Stimulated activated CD8-positive, alpha-beta memory T cell treated with anti-CD3 and anti-CD28 coated beads, Interleukin-15, amount 100 ng/mL, for 48 hours (primary cell): ENCODE data around the gene OR5H14.
"Not testable (repeated sequence)": the region's sequence is repeated elsewhere in the genome, so short reads cannot be mapped to it uniquely, and the experiment has no call there.

ENCODE experiments used
- DNase-seq, 2 donors: peaks; one replicate each; pipeline ENCODE4 v3.0.0-alpha.2; 2020; ENCODE audit warnings: low read depth in 2 of 2

OR5H14 gene

DNA sequence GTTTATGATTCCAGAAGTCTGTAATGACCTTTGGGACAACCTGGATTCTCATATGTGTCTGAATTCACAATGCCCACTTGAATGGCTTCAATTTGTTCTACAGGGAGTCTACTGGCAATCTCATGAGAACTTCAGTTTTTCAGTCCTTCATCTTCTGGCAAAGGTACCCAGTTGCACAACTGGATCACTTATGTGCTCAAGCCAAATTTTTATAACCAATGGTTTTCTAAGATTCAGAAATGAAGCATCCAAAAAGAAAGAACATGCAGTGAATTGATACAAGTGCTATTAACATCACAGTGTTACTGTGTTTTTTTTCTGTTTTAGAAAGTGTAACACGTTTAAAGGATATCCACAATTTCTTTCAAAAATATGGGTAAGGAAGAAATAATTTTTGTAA lies at the start of gene OR5H14:
Gene OR5H14 (plus strand): TSS at position 301 of the 400 bp plus-strand sequence. CDS start 1,907 bp downstream, outside the sequence.
- no peak for DNase-seq

DNA sequence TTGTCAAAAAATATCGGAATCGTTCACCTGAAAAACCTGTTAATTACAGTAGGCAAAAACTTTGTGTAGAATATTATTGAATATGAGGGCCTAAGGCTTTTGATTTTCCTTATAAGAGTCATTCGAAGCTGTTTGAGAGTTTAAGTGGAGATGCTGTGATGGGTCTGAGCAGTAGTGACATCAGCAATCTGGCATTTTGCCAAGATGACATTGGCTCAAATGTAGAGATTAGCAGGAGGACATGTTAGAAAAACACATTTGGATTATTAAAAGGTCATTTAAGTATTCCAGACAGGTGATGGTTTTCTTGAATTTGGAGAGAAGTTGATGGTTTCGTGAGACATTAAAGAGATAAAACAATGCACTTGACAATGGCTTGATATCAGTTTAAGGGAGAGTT lies 47.4 kb upstream of the OR5H14 start:
- no peak for DNase-seq

DNA sequence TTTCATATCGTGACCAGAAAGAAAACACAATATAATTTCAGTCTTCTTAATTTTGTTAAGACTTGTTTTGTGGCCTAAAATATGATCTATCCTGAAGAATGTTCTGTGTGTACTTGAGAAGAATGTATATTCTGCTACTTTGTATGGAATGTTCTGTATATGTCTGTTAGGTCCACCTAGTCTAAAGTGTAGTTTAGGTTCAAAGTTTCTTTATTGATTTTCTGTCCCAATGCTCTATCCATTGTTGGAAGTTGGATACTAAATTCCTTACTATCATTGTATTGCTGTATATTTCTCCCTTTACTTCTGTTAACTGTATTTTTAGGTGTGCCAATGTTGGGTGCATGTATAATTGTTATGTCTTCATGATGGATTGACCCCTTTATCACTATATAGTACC lies 39.1 kb upstream of the OR5H14 start:
- no peak for DNase-seq

DNA sequence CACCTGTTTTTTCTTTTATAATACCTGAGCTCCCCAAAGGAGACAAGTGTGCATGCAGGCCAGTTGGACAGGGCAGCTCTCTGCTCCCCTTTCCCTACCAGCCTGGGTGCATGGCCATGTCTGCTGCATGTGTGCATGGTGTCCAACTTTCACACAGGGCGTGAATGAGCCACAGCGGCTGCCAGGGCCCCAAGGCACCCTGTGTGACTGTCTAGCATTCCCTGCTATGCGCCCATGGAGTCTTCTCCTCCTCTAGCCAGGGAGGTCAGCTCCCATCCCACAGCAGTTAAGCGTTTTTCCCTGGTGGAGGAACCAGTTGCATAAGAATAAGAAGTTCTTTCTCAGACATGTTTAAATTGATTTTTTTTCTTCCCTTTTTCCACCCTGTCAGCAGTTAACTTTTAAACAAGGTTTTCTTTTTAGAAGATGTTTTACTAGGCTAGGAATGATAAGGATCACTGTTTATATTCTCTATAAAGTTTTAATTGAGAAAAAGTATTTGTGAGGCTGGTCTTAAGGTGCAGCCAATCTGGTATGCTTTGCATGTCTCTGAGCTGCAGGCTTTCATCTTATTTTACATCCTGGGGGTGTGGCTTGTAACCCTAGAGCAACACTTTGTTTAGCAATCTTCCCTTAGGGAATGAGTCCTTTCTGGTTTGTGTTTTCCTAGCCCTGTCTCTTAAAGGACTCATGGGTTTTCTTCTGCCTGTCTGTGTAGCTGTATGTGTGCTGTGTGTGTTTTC lies 37.3 kb upstream of the OR5H14 start:
- DNase-seq = no peak

DNA sequence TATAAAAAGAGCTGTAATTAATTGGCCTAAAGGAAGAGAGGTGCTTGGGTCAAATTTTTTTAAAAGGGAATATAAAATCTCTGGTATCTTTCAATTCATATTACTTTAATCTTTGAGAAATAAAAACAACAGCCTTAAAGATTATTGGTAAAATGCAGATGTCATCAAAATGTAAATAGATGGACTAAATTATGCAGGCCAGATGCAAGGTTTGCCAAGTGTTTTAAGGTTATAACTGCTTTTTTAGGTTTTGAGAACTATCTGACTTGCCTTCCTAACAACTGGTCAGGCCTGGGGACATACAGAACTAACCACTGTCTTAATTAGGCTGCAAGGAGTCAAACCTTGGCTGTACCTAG lies 36.8 kb upstream of the OR5H14 start:
- DNase-seq = no peak

DNA sequence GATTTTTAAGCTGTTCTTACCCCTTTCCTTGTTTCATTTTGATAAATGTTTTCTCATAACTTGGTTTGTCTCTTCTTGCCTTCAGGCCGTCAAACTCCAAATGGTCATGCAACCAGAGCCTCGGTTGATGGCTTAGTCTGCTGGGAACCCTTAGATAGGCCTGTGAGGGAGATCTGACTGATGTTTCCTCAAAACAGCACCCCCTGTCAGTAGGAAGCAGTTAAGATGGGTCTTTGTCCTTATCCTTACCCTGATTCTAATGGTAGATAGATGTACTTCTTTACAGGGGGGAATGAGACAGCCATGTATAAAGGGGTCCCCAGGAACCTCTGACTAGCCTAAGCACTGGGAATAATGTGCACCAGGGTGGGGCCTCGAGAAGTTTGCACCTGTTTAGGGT lies 33.0 kb upstream of the OR5H14 start:
- DNase-seq = no peak

DNA sequence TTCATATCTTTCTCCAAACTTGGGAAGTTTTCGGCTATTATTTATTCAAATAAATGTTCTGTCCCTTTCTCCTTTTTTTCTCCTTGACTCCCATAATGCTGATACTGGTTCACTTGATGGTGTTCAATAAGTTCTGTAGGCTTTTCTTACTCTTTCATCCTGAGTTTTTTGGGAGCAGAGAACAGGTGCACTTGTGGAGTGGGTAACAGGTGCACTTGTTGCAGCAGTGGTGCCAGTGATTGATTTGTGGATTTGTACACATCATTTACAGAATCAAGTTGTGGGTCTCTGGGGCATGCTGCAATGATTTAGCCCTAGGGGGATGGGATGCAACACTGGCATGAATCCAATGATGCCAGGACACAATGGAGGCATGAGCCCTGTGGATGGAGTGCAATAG lies 31.6 kb upstream of the OR5H14 start:
- DNase-seq = no peak

DNA sequence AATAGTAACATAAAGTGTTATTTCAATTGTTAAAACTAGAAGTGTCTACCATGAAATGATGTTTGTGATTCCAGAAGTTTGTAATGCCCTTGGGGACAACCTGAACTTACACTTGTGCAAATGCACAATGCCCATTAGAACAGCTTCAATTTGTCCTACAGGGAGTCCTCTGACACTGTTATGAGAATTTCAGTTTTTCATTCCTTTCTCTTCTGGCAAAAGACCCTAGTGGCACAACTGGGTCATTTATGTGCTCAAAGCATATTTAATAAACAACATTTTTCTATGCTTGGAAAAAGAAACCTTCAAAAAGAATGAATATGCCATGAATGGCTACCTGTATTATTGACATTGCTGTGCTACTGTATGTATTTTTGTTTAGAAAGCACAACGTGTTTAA lies 16.9 kb upstream of the OR5H14 start, which contains the start of gene OR5H1:
Gene OR5H1 (plus strand): TSS at position 301 of the 400 bp plus-strand sequence. CDS start 1,977 bp downstream, outside the sequence.
- DNase-seq = no peak

DNA sequence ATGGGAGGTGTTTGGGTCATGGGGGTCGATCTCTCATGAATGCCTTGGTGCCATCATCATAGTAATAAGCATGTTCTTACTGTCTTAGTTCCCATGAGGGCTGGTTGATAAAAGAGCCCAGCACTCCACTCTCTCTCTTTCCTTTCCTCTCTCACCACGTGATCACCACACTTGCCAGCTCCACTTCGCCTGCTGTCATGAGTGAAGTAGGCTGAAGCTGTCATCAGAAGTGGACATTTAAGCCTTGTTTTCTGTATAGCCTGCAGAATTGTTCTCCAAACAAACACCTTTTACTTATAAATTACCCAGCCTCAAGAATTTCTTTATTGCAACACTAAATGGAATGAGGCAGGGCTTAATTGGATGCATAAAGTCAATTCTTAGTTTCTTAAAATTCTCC lies 10.6 kb upstream of the OR5H14 start:
- no peak for DNase-seq

DNA sequence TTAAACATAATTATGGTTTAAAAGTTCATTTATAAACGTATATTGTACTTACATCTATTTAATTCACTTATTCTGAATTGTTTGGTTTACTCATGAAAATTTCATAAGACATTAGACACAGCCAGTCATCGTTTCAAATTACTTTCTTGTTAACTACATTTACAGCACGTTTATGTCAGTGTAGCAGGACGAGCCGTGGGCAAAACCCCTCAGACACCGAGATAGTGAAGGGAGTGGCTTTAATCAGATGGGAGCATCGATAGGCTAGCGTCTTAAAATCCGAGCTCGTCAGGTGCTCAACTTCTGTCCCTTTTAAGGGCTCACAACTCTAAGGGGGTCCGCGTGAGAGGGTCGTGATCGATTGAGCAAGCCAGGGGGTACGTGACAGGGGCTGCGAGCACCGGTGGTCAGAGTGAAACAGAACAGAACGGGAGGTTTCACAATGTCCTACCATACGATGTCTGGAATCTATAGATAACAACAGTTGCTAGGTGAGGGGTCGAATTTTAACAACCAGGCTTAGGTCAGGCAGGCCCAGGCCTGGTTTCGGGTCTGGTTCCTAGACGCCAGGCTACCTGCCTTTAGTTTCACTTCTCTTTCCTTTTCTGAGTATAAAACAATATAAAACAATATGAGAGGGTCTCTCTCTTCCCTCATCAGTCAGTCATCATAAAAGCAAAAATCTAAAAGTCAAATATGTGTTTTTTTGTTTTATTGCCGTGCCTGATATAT lies 9.3 kb upstream of the OR5H14 start:
- DNase-seq = not testable (repeated sequence)

DNA sequence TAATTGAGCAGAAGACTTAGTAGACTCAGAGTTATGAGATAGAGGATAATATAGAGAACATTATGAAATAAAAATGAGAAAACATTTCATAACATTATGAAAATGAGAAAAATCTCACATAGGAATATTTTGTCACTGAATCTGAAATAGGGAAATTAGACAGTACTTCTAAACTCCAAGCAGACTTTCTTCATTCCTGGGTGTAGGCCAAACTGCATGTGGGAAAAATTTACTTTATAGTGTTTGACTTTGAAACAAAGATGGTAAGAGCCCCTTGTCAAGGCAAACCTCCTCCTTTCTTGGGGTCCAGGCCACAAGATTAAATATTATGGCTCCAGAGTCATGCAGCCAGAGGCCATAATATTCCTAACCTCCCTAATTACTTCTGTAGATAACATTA lies 6.7 kb upstream of the OR5H14 start:
- DNase-seq = no peak

DNA sequence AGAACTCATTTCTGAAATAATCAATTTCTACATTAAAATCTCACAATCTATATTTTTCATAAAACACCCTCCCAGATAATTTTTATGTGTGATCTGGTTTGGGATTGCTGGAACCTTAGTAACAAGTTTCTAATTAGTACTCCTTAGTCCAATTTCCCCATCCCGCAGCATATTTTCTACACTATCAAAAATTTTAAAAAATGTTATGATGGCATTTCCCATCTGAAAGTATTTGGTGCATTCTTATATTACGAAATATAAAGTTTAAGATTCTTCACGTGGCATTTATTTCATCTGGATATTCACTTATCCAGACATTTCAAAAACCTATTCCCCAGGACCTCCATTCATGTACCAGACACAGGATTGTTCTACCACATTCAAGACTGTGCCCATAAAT lies 1.5 kb downstream of the OR5H14 start:
- no peak for DNase-seq

DNA sequence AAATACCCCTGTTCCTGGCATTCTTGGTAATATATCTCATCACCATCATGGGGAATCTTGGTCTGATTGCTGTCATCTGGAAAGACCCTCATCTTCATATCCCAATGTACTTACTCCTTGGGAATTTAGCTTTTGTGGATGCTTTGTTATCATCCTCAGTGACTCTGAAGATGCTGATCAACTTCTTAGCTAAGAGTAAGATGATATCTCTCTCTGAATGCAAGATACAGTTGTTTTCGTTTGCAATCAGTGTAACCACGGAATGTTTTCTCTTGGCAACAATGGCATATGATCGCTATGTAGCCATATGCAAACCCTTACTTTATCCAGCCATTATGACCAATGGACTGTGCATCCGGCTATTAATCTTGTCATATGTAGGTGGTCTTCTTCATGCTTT lies 2.2 kb downstream of the OR5H14 start:
- not testable (repeated sequence) for DNase-seq

DNA sequence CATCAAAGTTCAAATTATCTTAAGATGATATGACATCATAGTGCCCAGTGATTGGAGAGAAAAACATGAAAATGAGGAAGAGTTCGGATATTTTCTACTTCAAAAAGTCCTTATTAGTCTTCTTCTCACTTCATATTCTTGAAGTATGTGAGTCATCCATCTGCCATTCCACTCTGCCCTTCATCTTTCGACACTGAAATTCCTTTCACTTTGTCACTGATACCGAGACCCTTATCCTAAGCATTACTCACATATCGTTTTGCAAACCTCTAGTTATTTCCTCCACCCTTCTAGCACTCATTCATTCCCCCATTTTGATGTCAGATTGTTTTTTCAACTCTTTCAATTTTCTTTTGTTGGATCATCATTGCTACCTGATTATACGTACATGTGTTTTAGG lies 4.0 kb downstream of the OR5H14 start:
- DNase-seq = no peak

DNA sequence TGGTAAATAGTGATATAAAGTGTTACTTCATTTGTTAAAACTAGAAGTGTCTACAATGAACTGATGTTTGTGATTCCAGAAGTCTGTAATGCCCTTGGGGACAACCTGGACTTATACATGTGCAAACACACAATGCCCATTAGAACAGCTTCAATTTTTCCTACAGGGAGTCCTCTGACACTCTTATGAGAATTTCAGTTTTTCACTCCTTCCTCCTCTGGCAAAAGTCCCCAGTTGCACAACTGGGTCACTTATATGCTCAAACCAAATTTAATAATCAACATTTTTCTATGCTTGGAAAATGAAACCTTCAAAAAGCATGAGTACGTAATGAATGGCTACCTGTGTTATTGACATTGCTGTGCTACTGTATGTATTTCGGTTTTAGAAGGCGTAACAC lies 19.1 kb downstream of the OR5H14 start, which contains the start of gene OR5H15:
Gene OR5H15 (plus strand): TSS at position 301 of the 400 bp plus-strand sequence. CDS start 2,004 bp downstream, outside the sequence.
- no peak for DNase-seq

DNA sequence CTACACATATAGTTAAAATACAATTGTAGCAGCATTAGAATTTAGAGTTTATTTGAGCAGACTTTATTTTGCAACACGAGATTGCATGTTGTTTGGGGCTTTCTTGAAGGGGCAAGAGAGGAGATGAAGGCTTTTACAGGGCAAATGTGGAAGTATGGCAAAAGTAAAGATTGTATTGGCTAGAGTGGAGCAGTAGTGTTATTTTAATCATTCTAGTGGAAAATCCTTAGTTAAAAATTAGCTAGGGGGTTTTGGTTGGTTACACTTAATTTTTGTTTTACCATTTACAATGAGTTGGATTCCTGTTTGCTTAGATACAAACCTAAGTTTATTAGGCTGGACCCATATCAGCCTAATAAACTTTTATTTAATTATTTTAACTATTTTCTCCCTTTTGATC lies 23.8 kb downstream of the OR5H14 start:
- no peak for DNase-seq

DNA sequence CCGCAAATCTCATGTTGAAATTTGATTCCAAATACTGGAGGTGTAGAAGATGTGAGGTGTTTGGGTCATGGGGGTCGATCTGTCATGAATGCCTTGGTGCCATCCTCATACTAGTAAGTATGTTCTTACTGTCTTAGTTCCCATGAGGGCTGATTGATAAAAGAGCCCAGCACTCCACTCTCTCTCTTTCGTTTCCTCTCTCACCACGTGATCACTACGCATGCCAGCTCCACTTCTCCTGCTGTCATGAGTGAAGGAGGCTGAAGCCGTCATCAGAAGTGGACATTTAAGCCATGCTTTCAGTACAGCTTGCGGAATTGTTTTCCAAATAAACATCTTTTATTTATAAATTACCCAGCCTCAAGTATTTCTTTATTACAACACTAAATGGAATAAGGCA lies 25.3 kb downstream of the OR5H14 start:
- DNase-seq = no peak

DNA sequence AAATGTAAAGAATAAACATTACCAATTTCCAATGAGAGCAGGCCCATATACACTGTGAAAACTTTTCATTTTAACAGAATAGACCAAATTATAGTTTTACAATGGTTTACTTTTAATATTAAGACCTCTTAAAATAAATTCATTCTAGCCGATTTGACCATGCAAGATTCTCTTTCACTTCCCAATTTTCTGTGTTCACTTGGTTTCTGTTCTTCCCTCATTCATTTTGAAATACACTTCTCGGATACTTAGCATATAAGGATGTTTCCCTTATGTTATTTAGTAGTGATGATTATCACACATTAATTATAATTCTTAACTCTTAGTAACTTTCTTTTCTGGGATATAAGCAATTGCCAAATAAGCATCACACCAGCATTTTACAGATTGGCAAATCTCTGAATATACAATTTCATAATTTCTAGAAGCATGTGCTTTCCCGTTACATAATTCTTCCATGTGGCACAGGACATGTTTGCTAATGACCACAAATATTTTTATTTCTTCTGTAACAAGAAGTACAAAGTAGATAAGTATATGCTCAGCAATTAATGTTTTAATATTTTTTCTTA lies 33.1 kb downstream of the OR5H14 start:
- no peak for DNase-seq

DNA sequence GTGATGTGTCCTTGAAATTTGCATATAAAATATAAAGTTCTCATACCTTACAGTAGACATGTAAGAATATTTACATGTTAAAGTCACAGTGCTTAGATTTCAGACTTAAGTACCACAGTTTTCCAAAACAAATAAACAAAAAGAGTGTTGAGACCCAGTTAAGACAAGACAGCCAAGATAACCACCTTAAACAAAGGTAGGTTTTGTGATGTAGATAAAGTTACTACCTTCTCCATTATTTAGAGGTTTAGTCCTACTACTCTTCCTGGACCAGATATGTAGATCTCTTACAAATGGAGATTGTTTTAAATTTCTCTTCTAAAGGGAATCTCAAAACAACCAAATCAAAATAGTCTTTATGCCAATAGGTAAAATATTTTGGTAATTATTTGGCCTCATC lies 34.9 kb downstream of the OR5H14 start:
- no peak for DNase-seq

DNA sequence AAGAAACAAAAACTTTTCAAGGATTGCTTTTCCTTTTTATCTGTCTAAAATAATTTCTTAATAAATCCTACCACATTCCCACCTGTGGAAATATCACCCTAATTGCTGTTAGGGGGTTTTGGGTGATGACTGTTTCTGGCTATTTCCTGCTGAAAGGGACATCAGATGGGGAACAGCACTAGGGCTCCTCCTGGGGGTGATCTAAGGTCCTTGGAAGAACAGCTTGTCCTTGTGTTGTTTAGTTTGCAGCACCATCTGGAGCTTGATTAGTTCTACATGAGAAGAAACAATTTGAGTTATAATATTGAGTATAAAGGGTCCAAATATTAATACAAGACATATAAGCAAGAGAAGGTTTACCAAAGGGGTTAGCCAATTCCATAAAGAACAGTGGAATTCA lies 37.9 kb downstream of the OR5H14 start:
- no peak for DNase-seq

DNA sequence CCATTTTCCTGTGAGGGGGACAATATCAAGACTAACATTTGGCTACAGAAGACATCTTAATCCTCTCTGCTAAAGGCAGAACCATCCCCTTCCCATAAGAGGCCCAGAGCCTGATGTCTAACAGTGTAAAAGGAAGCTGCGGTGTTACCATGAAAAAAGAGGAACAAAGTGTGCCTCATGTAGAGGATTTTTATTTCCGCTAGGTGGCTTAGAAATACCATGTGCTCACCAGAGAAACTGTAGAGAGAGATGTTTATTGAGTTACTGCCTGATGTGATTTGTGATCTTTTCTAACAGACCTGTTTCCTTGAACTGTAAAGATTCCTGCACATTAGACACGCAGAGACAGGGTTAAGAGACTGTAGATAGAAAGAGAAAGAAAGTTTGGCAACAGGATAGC lies 41.3 kb downstream of the OR5H14 start:
- DNase-seq = no peak

DNA sequence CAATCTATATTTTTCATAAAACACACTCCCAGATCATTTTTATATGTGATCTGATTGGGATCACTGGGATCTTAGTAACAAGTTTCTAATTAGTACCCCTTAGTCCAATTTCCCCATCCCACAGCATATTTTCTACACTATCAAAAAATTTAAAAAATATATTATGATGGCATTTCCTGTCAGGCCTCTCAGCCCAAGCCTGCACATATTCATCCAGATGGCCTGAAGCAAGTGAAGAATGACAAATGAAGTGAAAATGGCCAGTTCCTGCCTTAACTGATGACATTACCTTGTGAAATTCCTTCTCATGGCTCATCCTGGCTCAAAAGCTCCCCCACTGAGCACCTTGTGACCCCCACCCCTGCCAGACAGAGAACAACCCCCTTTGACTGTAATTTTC lies 43.6 kb downstream of the OR5H14 start:
- not testable (repeated sequence) for DNase-seq

DNA sequence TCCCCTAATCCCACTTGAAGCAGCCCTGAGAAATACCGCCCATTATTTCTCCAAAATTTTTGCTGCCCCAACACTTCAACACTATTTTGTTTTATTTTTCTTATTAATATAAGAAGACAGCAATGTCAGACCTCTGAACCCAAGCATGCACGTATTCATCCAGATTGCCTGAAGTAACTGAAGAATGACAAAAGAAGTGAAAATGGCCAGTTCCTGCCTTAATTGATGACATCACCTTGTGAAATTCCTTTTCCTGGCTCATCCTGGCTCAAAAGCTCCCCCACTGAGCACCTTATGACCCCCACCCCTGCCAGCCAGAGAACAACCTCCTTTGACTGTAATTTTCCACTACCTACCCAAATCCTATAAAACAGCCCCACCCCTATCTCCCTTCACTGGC lies 49.0 kb downstream of the OR5H14 start:
- not testable (repeated sequence) for DNase-seq
